HUES48 (cell line): ENCODE data around the gene SUFU.

Experiments
- H3K27ac ChIP-seq: one replicate; pipeline ENCODE4 v1.7.0; 2013; ENCODE audit warnings: low read depth, low read length, inconsistent platforms
- H3K27me3 ChIP-seq: 2 replicates; pipeline ENCODE4 v1.6.1; 2013; ENCODE audit warnings: mild to moderate bottlenecking, low read length; ENCODE audit not compliant: control insufficient read depth, insufficient read depth
- H3K36me3 ChIP-seq: 2 replicates; pipeline ENCODE4 v1.6.1; 2013; ENCODE audit warnings: low read length; ENCODE audit not compliant: control insufficient read depth, insufficient read depth
- H3K4me1 ChIP-seq: 2 replicates; pipeline ENCODE4 v1.6.1; 2013; ENCODE audit warnings: mild to moderate bottlenecking, low read length; ENCODE audit not compliant: control insufficient read depth, insufficient read depth
- H3K4me3 ChIP-seq: 2 replicates; pipeline ENCODE4 v1.5.1; 2013; ENCODE audit warnings: mild to moderate bottlenecking, low read depth, low read length
- H3K9ac ChIP-seq: 2 replicates; pipeline ENCODE4 v1.6.1; 2013; ENCODE audit warnings: mild to moderate bottlenecking, low read depth, low read length, moderate library complexity
- H3K9me3 ChIP-seq: 2 replicates; pipeline ENCODE4 v1.6.1; 2013; ENCODE audit warnings: low read length; ENCODE audit not compliant: control insufficient read depth, insufficient read depth

SUFU gene

DNA sequence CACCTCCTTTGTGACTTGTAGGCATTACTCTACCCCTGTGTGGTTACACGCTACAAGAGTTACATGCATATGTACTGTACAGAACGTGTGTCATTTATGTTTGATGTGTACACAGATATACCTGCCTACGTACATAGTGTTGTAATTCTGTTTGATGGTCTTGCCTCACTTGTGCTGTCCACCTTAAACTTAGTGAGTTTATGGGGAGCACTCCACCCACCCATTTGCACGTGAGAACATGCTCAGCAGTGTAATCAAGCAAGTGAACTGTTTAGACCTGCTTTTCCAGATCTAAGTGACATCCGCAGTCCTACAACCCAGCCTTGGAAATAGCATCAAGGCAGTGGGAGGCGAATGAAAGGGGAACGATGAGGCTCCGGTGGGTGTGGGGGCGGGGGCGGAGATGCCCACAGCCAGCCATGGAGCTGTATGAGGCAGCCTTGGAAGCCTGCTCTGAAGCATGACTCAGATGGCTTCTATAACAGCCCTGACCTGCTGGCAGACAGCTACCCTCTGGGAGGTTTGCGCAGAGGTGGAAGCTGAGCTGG, 52.1 kb downstream of the SUFU start:
- H3K9ac ChIP-seq, result no peak overlapping the region
- H3K36me3 ChIP-seq, result no peaks in the 10 kb centered on the region
- H3K4me1 ChIP-seq, result no peaks in the 10 kb centered on the region
- H3K4me3 ChIP-seq, result no peak overlapping the region
- H3K27me3 ChIP-seq, result no peaks in the 10 kb centered on the region
- no peak overlapping the region for H3K27ac ChIP-seq
- no peaks in the 10 kb centered on the region for H3K9me3 ChIP-seq

DNA sequence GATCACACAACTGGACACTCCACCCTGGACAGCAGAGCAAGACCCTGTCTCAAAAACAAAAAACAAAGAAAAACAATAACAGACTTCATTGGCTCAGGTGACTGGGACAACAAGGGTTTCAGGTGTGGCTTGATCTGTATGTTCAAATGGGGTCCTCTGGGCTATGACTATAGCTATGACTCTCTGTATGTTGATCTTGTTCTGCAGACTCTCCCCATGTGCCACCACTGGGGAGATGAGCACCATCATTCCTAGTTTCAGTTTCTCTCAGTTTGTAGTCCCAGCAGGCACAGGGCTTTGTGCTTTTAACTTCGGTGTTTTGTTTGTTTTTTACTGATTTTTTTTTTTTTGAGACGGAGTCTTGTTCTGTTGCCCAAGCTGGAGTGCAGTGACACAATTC, 53.8 kb downstream of the SUFU start:
- H3K36me3 ChIP-seq, result no peaks in the 10 kb centered on the region
- no peaks in the 10 kb centered on the region for H3K9me3 ChIP-seq

DNA sequence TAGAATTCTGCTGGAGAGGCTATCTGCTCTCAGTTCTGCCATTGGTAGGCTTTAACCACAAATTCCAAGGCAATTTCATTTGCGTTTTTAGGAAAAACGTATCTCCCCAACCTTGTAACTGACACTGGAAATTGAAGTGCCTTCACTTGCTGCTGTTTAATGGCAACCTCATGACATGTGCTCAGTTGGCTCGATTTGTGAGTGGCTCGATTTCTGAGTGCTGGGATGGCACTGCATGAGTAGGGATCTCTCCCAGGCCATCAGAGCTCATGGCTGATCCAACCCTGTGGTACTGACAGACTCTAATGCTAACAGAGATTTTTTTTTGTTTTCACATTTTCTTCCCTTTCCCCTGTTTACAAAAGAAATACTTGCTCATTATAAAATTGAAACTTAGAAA, 56.0 kb downstream of the SUFU start:
- no peaks in the 10 kb centered on the region for H3K9me3 ChIP-seq
- peaks cover 21% of the 10 kb centered on the region for H3K27me3 ChIP-seq
- no peak overlapping the region for H3K27ac ChIP-seq
- H3K4me3 ChIP-seq, result no peak overlapping the region
- H3K9ac ChIP-seq, result no peak overlapping the region
- H3K36me3 ChIP-seq, result no peaks in the 10 kb centered on the region
- no peaks in the 10 kb centered on the region for H3K4me1 ChIP-seq

More for the DNA sequence above, 53.8 kb downstream of the SUFU start:
- no peak overlapping the region for H3K9ac ChIP-seq
- H3K27ac ChIP-seq, result no peak overlapping the region
- H3K27me3 ChIP-seq, result no peaks in the 10 kb centered on the region; the same call in 1 of the 2 replicates
- H3K4me3 ChIP-seq, result no peak overlapping the region
- H3K4me1 ChIP-seq, result no peaks in the 10 kb centered on the region

DNA sequence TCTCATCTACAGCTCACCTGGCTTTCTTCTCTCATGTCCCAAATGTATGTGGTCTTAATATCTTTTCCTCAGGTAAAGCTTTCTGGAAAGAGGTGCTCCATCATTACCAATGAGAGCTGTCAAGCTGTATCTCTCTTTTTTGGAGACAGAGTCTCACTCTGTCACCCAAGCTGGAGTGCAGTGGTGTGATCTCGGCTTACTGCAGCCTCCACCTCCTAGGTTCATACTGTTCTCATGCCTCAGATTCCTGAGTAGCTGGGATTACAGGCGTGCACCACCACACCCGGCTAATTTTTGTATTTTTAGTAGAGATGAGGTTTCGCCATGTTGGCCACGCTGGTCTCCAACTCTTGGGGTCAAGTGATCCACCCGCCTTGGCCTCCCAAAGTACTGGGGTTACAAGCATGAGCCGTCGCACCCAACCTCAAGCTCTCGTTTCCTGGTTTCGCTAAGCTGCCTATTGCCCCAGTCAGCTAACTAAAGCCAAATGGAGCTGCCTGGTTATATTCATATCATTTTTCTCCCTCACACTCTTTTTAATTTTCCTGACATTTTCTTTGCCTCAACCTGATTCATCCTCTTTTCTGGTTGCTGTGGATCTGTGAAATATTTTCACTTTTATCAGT, 60.5 kb downstream of the SUFU start:
- H3K9ac ChIP-seq, result no peak overlapping the region
- H3K4me3 ChIP-seq, result no peak overlapping the region
- no peaks in the 10 kb centered on the region for H3K4me1 ChIP-seq
- no peak overlapping the region for H3K27ac ChIP-seq
- no peaks in the 10 kb centered on the region for H3K36me3 ChIP-seq
- no peaks in the 10 kb centered on the region for H3K9me3 ChIP-seq
- peaks cover 54% of the 10 kb centered on the region for H3K27me3 ChIP-seq

DNA sequence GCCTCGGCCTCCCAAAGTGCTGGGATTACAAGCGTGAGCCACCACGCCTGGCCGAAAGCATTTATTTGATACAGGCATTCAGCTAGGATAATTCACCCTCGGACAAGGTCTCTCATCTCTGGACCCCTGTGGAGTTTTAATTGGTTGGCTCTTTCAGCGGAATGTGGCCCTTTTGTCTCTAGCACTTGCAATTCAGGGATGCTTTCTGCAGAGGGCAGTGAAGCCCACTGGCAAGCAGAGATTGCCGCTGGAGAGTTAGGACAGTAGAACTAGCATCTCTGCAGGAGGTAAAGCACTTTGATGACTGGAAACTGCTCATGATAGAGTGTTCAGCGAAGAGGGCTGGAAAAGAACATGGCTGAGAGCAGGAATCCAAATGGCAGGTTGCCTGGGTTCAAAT, 62.0 kb downstream of the SUFU start:
- H3K27me3 ChIP-seq, result peaks cover 57% of the 10 kb centered on the region
- H3K4me1 ChIP-seq, result no peaks in the 10 kb centered on the region
- H3K9ac ChIP-seq, result no peak overlapping the region
- H3K27ac ChIP-seq, result no peak overlapping the region
- no peaks in the 10 kb centered on the region for H3K36me3 ChIP-seq
- no peaks in the 10 kb centered on the region for H3K9me3 ChIP-seq
- H3K4me3 ChIP-seq, result no peak overlapping the region

DNA sequence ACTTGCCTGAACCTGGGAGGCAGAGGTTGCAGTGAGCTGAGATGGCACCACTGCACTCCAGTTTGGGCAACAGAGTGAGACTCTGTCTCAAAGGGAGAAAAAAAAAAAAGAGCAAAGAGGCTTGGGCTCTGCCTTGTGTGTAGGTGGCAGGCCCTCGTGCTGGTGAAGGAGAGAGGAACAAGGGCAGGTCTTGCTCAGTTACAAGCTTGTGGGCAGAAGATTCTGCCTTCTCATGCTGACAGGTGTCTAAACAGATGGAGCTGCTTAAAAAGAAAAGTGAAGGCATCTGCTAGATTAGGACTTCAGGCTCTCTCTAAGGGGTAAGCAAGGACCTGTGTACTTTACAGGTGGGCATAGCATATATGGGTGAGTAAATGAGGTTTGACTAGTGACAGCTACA, 75.0 kb downstream of the SUFU start:
- H3K27me3 ChIP-seq, result no peaks in the 10 kb centered on the region
- H3K4me1 ChIP-seq, result peaks cover 21% of the 10 kb centered on the region
- no peak overlapping the region for H3K4me3 ChIP-seq
- H3K9ac ChIP-seq, result no peak overlapping the region
- no peak overlapping the region for H3K27ac ChIP-seq
- H3K9me3 ChIP-seq, result no peaks in the 10 kb centered on the region
- no peaks in the 10 kb centered on the region for H3K36me3 ChIP-seq

DNA sequence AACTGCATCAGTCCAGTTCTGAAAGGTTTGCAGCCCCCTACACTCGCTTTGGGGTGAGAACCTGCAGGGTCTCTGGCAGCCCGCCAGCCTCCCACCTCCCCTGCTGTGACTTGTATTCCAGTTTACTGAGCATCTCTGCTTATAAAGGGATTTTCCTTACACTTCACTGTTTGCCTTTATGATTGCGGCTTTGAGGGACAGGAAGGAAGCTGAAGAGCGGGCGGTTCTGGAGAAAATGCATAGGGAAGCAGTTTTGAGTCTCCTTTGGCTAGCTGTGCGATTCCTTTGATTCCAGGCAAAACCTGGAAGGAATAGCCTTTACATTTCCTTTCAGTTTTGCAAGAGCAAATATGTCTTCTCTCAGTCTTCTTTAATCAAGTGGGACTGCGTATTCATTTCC, 75.6 kb downstream of the SUFU start:
- Histone ChIP-seq H3K27ac (no peak overlapping the region), H3K4me3 (no peak overlapping the region), H3K27me3 (no peaks in the 10 kb centered on the region), H3K9ac (no peak overlapping the region), H3K36me3 (no peaks in the 10 kb centered on the region), H3K4me1 (peaks cover 21% of the 10 kb centered on the region), H3K9me3 (no peaks in the 10 kb centered on the region)

DNA sequence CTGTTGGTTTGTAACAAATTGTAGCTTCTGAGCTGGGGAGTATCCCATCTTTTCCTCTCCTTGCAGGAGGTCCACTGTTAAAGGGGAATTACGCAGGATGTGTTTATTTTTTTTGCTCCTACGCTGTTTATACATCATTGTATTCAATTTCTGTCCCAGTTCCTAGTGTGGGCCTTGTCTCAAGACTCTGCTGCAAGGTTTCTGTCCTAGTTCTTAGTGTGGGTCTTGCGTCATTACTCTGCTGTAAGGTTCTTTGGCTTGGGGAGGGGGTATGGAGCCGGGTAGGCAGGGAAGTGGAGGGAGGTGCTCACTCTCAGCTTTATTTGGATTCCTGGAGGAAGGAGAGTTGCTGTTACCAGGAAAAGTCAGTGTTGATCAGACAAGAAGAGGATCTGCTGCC, 76.5 kb downstream of the SUFU start:
- Histone ChIP-seq H3K4me1 (peaks cover 21% of the 10 kb centered on the region), H3K27me3 (no peaks in the 10 kb centered on the region), H3K36me3 (no peaks in the 10 kb centered on the region), H3K9me3 (no peaks in the 10 kb centered on the region), H3K9ac (no peak overlapping the region), H3K27ac (no peak overlapping the region), H3K4me3 (no peak overlapping the region)

DNA sequence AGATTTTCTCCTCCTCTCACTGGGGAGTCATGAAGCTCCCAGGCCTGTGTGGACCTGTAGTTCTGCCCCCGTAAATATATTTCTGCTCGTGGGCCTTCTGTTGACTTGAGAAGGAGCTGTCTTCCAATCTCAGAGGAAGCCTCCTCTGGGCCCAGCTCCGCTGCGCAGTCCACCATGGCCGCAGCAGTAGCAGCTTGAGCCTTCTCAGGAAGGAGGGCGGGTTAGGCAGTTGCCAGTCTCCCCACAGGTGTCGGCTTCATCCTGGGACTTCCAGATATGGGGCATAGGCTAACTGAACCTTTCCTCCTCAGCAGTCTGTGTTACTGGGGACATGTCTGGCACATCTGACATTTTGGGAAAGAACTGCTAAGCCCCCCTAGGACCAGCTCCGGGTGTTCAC, 77.6 kb downstream of the SUFU start:
- Histone ChIP-seq H3K9me3 (no peaks in the 10 kb centered on the region), H3K27ac (no peak overlapping the region), H3K36me3 (no peaks in the 10 kb centered on the region), H3K4me3 (no peak overlapping the region), H3K4me1 (peaks cover 21% of the 10 kb centered on the region), H3K27me3 (no peaks in the 10 kb centered on the region), H3K9ac (no peak overlapping the region)

DNA sequence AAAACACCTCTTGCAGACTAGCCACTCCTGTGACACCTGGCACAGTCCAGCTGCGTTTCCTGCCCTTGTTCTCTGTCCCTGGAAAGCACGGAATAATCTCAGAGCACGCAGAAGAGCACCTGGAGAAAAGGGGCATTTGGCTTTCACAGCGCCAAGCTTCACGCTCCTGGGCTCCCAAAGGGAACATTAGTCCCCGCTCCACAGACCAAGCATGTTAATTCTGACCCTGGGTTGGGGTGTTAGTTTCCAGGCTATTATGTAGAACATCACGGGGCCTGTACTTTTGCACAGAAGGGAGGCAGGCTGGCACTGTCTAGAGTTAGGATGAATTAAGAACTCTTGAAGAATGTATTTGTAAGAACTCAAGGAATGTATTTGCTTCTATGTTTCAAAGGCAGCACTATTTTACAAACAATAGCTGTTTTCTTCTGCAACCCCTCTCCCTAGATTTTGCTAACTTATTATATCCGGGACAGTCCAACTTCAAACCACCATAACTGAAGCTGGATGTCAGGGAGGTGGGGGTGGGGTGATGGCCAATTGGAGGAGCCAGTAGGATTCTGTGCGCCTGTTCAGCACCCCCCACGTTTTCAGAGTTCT, 78.3 kb downstream of the SUFU start:
- Histone ChIP-seq H3K4me3 (no peak overlapping the region), H3K36me3 (no peaks in the 10 kb centered on the region), H3K9ac (no peak overlapping the region), H3K9me3 (no peaks in the 10 kb centered on the region), H3K27ac (no peak overlapping the region), H3K4me1 (peaks cover 21% of the 10 kb centered on the region), H3K27me3 (no peaks in the 10 kb centered on the region)

DNA sequence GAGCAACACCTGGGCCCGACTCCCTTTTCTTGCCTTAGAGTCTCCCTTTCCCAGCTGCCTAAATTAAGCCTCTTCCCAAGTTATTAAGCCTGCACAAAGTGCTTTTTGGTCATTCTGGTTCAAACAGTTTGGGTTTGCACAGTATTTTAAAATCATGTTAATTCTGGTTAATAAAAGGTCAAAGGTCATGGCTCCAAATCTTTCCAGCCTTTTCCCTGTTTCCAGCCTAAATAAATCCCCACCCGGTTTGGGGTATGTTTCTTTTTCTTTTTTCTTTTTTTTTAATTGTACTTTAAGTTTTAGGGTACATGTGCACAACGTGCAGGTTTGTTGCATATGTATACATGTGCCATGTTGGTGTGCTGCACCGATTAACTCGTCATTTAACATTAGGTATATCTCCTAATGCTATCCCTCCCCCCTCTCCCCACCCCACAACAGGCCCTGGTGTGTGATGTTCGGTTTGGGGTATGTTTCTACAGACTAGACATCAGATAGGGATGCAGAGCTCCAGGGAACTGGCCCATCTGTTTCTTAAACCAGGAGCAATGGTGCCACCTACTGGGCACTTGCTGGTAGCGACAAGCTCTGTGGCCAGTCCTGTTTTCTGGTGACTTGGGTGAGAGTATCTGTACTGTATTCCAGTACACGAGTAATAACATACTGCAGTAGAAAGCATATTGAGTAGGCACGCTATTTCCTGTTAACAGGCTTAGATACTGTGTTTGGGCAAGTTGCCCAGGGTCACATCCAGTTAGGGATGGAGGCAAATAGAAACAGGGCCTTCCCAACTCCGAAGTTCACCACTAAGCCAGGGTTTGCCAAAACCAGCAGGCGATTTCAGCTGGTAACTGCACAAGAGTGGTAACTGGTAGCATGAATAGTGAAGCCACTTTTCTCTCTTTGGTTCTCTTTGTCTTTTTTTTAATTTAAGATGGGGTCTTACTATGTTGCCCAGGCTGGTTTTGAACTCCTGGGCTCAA, 80.0 kb downstream of the SUFU start:
- no peak overlapping the region for H3K9ac ChIP-seq
- no peaks in the 10 kb centered on the region for H3K36me3 ChIP-seq
- H3K4me1 ChIP-seq, result peaks cover 21% of the 10 kb centered on the region
- no peaks in the 10 kb centered on the region for H3K9me3 ChIP-seq
- no peak overlapping the region for H3K4me3 ChIP-seq
- H3K27me3 ChIP-seq, result no peaks in the 10 kb centered on the region
- H3K27ac ChIP-seq, result no peak overlapping the region
